Dendritic cell treated with granulocyte-macrophage colony-stimulating factor and Interleukin-4, amounts not matched to agents 40 ng/mL and 50 ng/mL, for 4 days (primary cell): ENCODE measurements around the gene IGSF23.
A peak's percentile ranks its signal among the peaks of the same experiment; 100 is the strongest.

Experiments
- H3K27ac Mint-ChIP-seq: one replicate; pipeline ENCODE4 v1.8.0; 2022; ENCODE audit warnings: mild to moderate bottlenecking, mixed read lengths
- H3K27me3 Mint-ChIP-seq: one replicate; pipeline ENCODE4 v1.8.0; 2022; ENCODE audit warnings: mild to moderate bottlenecking, mixed read lengths
- H3K36me3 Mint-ChIP-seq: one replicate; pipeline ENCODE4 v1.8.0; 2022; ENCODE audit warnings: low read depth, mixed read lengths
- H3K4me1 Mint-ChIP-seq: one replicate; pipeline ENCODE4 v1.8.0; 2022; ENCODE audit warnings: low read depth, mixed read lengths
- H3K4me3 Mint-ChIP-seq: one replicate; pipeline ENCODE4 v1.8.0; 2022; ENCODE audit warnings: mild to moderate bottlenecking, moderate library complexity, mixed read lengths
- H3K9me3 Mint-ChIP-seq: one replicate; pipeline ENCODE4 v1.8.0; 2022; ENCODE audit warnings: mixed read lengths
- intact Hi-C: fragments of 100-400 bp; cut with micrococcal nuclease; formaldehyde crosslinking; loops from one replicate; pipeline ENCODE4 v1.15.0; 2022

The IGSF23 gene

DNA sequence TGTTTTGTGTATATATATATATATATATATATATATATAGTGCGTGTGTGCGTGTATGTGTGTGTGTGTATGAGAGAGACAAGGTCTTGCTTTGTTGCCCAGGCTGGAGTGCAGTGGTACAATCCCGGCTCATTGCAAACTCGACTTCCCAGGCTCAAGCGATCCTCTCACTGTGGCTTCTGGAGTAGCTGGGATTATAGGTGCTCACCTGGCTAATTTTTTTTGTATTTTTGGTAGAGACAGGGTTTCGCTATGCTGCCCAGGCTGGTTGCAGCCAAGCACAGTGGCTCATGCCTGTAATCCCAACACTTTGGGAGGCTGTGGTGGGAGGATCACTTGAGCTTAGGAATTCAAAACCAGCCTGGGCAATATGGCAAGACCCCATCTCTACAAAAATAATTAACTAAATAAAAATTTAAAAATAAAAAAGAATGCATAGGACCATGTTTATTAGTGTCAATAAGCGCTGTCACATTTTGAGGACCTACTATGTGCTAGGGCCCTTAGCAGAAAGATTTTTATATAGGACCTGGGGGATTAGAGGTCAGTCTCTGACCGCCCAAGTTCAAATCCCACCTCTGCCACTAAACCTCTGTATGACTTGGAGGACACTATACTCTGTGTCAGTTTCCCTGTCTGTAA lies 32.2 kb downstream of the IGSF23 start:
- intact Hi-C loops: no loop called here
- H3K36me3 Mint-ChIP-seq: peaks cover 55% of the 10 kb centered on the region
- H3K4me1 Mint-ChIP-seq: peaks cover 38% of the 10 kb centered on the region
- peaks cover 7% of the 10 kb centered on the region for H3K27me3 Mint-ChIP-seq
- H3K9me3 Mint-ChIP-seq: no peaks in the 10 kb centered on the region
- no peak overlapping the region for H3K4me3 Mint-ChIP-seq
- H3K27ac Mint-ChIP-seq: no peak overlapping the region

GRCh38 chr19:44646049-44646416 lies 32.7 kb downstream of the IGSF23 start:
- Mint-ChIP-seq H3K36me3 (peaks cover 61% of the 10 kb centered on the region), H3K9me3 (no peaks in the 10 kb centered on the region), H3K27ac (no peak overlapping the region), H3K4me1 (peaks cover 38% of the 10 kb centered on the region), H3K27me3 (peaks cover 7% of the 10 kb centered on the region), H3K4me3 (no peak overlapping the region)
- intact Hi-C loops: no loop called here

GRCh38 chr19:44647144-44647543 lies 33.8 kb downstream of the IGSF23 start:
- Mint-ChIP-seq H3K36me3 (peaks cover 72% of the 10 kb centered on the region), H3K4me1 (peaks cover 30% of the 10 kb centered on the region), H3K27ac (no peak overlapping the region), H3K27me3 (peaks cover 5% of the 10 kb centered on the region), H3K4me3 (no peak overlapping the region), H3K9me3 (no peaks in the 10 kb centered on the region)
- intact Hi-C loops: no loop called here

DNA sequence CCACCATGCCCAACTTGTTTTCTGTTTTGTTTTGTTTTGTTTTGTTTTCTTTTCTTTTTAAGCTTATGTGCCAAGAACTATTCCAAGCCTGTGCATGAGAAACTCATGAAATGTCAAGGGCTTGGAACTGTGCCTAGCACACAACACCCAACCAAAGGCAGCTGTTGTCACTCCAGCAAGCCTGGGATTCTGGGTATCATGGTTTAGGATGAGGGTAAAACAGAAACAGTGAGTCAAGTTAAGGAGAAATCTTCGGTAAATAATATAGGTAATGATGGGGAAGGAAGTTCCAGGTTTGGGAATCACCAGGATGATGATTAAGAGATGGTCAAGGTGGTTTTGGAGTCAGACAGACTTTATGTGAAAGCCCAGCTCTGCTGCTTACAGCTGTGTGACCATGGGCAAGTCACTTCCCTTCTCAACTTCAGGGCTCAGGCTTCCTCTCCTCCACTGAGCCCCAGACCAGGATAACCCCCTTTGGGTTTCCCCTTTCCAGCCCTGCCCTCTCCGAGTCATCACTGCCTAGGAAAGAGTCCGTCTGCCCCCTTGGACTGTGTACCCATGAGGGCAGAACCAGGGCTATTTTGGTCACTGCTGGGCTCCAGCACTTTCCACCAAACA lies 35.4 kb downstream of the IGSF23 start:
- Mint-ChIP-seq H3K4me3 (no peak overlapping the region), H3K27ac (no peak overlapping the region), H3K4me1 (peaks cover 33% of the 10 kb centered on the region), H3K9me3 (no peaks in the 10 kb centered on the region), H3K27me3 (no peaks in the 10 kb centered on the region), H3K36me3 (peaks cover 85% of the 10 kb centered on the region)
- intact Hi-C loops: no loop called here

GRCh38 chr19:44649578-44650145 lies 36.3 kb downstream of the IGSF23 start:
- Mint-ChIP-seq H3K36me3 (peaks cover 87% of the 10 kb centered on the region), H3K9me3 (no peaks in the 10 kb centered on the region), H3K27ac (no peak overlapping the region), H3K4me1 (peaks cover 42% of the 10 kb centered on the region), H3K4me3 (no peak overlapping the region), H3K27me3 (no peaks in the 10 kb centered on the region)
- intact Hi-C loops: no loop called here

DNA sequence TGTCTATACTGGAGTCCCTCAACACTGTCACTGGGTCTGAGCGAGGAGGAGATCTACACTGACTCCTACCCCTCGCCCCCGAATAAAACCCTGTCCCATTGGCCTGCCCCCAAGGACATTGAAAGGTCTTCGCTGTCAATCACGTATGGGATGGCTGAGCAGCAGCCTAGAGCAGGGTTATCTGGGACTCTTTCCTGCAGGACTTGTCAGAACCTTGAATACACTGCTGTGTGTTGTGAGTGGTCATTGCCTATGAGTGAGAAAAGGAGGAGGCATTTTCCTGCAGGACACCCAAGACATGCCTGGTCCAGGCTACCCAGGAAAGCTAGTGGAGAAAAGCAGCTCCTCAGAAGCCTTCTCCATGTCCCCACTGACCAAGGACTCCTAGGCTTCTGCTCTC lies 40.0 kb downstream of the IGSF23 start:
- H3K36me3 Mint-ChIP-seq: peaks cover 100% of the 10 kb centered on the region
- intact Hi-C loops: no loop called here
- no peaks in the 10 kb centered on the region for H3K27me3 Mint-ChIP-seq
- H3K4me1 Mint-ChIP-seq: peaks cover 36% of the 10 kb centered on the region
- H3K4me3 Mint-ChIP-seq: no peak overlapping the region
- no peaks in the 10 kb centered on the region for H3K9me3 Mint-ChIP-seq
- H3K27ac Mint-ChIP-seq: no peak overlapping the region

GRCh38 chr19:44653977-44654774 lies 40.8 kb downstream of the IGSF23 start:
- H3K27ac Mint-ChIP-seq: peak overlapping the region; percentile 48
- no peak overlapping the region for H3K4me3 Mint-ChIP-seq
- no peaks in the 10 kb centered on the region for H3K9me3 Mint-ChIP-seq
- intact Hi-C loops: no loop called here
- H3K36me3 Mint-ChIP-seq: peaks cover 100% of the 10 kb centered on the region
- H3K4me1 Mint-ChIP-seq: peaks cover 28% of the 10 kb centered on the region
- no peaks in the 10 kb centered on the region for H3K27me3 Mint-ChIP-seq

GRCh38 chr19:44657211-44657921 lies 44.0 kb downstream of the IGSF23 start:
- Mint-ChIP-seq H3K4me3 (no peak overlapping the region), H3K27me3 (no peaks in the 10 kb centered on the region), H3K4me1 (peaks cover 28% of the 10 kb centered on the region), H3K9me3 (no peaks in the 10 kb centered on the region), H3K27ac (no peak overlapping the region), H3K36me3 (peaks cover 98% of the 10 kb centered on the region)
- intact Hi-C loops: loop anchor here (1.0 to 5.0 kb wide), 3 partner anchors 45 to 113 kb away; partner anchors contain the start of gene IGSF23

- Mint-ChIP-seq H3K4me1 (peaks cover 26% of the 10 kb centered on the region), H3K36me3 (peaks cover 98% of the 10 kb centered on the region), H3K4me3 (no peak overlapping the region), H3K27ac (no peak overlapping the region), H3K27me3 (no peaks in the 10 kb centered on the region), H3K9me3 (no peaks in the 10 kb centered on the region)
- intact Hi-C loops: loop anchor here (5.0 kb wide), 1 partner anchor 46 kb away; the partner anchor contains the start of gene IGSF23
Observed at GRCh38 chr19:44658069-44658733, 44.8 kb downstream of the IGSF23 start.

DNA sequence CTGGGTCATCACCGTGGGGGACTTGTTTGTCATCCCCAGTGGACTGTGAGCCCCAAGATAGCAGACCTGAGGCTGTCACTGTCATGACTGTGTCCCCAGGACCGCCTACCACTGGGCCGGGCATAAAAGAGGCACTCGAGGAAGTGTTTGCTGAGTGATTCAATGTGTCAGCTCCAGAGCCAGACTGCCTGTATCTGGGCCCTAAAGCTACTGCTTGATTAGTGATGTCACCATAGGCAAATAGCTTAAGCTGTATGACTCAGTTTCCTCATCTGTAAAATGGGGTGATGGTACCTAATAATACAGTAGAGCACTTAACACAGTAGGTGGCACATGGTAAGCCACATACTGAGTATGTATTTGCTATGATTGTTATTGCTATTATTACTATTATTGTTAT lies 46.7 kb downstream of the IGSF23 start:
- Mint-ChIP-seq H3K36me3 (peaks cover 85% of the 10 kb centered on the region), H3K4me1 (peaks cover 10% of the 10 kb centered on the region), H3K4me3 (no peak overlapping the region), H3K9me3 (no peaks in the 10 kb centered on the region), H3K27ac (no peak overlapping the region), H3K27me3 (no peaks in the 10 kb centered on the region)
- intact Hi-C loops: no loop called here

DNA sequence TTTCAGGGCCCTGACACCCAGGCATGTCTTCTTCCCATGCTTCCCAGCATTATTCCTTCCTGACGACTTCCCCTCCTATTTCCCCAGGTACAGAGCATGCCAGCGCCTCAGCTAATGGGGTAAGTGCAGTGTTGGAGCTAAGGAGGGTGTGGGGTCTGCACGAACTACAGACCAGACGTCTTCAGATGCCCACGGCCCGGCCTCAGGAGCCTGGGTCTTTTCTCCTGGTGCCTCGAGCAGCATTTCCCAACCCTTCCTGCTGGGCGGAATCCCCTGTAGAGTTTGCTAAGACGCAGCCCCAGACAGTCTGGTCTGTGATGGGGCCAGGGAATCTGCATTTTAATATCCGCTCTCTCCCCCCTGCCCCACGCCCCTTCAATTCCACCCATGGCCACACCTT lies 47.8 kb downstream of the IGSF23 start:
- Mint-ChIP-seq H3K4me3 (no peak overlapping the region), H3K27ac (no peak overlapping the region), H3K36me3 (peaks cover 74% of the 10 kb centered on the region), H3K9me3 (no peaks in the 10 kb centered on the region), H3K4me1 (peaks cover 10% of the 10 kb centered on the region), H3K27me3 (no peaks in the 10 kb centered on the region)
- intact Hi-C loops: no loop called here

- intact Hi-C loops: no loop called here
- H3K27ac Mint-ChIP-seq: no peak overlapping the region
- H3K9me3 Mint-ChIP-seq: no peaks in the 10 kb centered on the region
- no peaks in the 10 kb centered on the region for H3K27me3 Mint-ChIP-seq
- peaks cover 67% of the 10 kb centered on the region for H3K36me3 Mint-ChIP-seq
- H3K4me3 Mint-ChIP-seq: no peak overlapping the region
- H3K4me1 Mint-ChIP-seq: peaks cover 8% of the 10 kb centered on the region
Observed at GRCh38 chr19:44661904-44662303, 48.5 kb downstream of the IGSF23 start.

GRCh38 chr19:44662691-44663385 lies 49.5 kb downstream of the IGSF23 start:
- H3K4me1 Mint-ChIP-seq: no peaks in the 10 kb centered on the region
- no peaks in the 10 kb centered on the region for H3K9me3 Mint-ChIP-seq
- intact Hi-C loops: no loop called here
- no peaks in the 10 kb centered on the region for H3K27me3 Mint-ChIP-seq
- peaks cover 58% of the 10 kb centered on the region for H3K36me3 Mint-ChIP-seq
- H3K27ac Mint-ChIP-seq: no peak overlapping the region
- no peak overlapping the region for H3K4me3 Mint-ChIP-seq
